Measurements from ENCODE around the gene BOC. TPM values are rescaled to one million over a fixed set of nuclear protein-coding genes. Genes with fewer than 3 reads are reported as not detected.

The BOC gene
- total and polyA plus RNA-seq, 2 of the 8 experiments (the other 6 are each of a cell fraction or from before 2014, with no cell fraction given) = 6.9 to 9.3 TPM

GRCh38 chr3:113258361-113258760 is 47.0 kb downstream of the BOC start:
- no peak overlapping the region for H2BK120ac ChIP-seq (replicated peaks; ENCODE audit: low read depth, low read length)
- H3K14ac ChIP-seq (ENCODE audit: insufficient read length) = no peak overlapping the region
- H4K5ac ChIP-seq (ENCODE audit: insufficient read length, low read depth, low read length) = no peak overlapping the region
- no peak overlapping the region for H3K4ac ChIP-seq (replicated peaks; ENCODE audit: insufficient read length, low read depth, low read length)
- H2AK5ac ChIP-seq (ENCODE audit: low read depth, low read length) = no peak overlapping the region
- no peak overlapping the region for H4K8ac ChIP-seq (ENCODE audit: extremely low read depth, insufficient read depth, low read length)
- H3K79me2 ChIP-seq (ENCODE audit: control insufficient read depth in 1 of 2, insufficient read depth in 2 of 2, low read length in 2 of 2) = no peaks in the 10 kb centered on the region
- no peak overlapping the region for H2AFZ ChIP-seq (ENCODE audit: low read length)
- no peak overlapping the region for H2BK20ac ChIP-seq (ENCODE audit: low read length)
- CTCF ChIA-PET (ENCODE audit: partially characterized antibody) = interaction anchor here (0.7 to 5.6 kb wide), 22 partner anchors 9 to 228 kb away, joined by 3 to 63 read pairs (median 4); no protein-coding TSS in a partner anchor
- H3K4me2 ChIP-seq (ENCODE audit: insufficient read depth in 1 of 2, low read depth in 2 of 2, low read length in 2 of 2) = no peak overlapping the region
- no peaks in the 10 kb centered on the region for H3K9me3 ChIP-seq (ENCODE audit: insufficient read depth in 2 of 2, low read depth in 1 of 2, low read length in 1 of 2)
- FAIRE-seq (no peak), DNase-seq (ENCODE audit: low read depth in 1 of 2, low spot score in 2 of 2) (no peak)
- POLR2A ChIA-PET (ENCODE audit: partially characterized antibody) = interaction anchor here (1.3 kb wide), 1 partner anchor 10 kb away, joined by 4 read pairs; no protein-coding TSS in a partner anchor
- peaks cover 0 to 10% (median 4%) of the 10 kb centered on the region in 4 experiments; a peak in 6 of 7 replicates for H3K4me1 ChIP-seq (replicated peaks in 1 of 4; ENCODE audit: control insufficient read depth in 3 of 4, insufficient read depth in 4 of 4, low read length in 3 of 4)
- H4K20me1 ChIP-seq (replicated peaks in 1 of 2; ENCODE audit: control insufficient read depth in 1 of 2, insufficient read depth in 2 of 2, low read length in 2 of 2) = peaks cover 0 to 2% of the 10 kb centered on the region in 2 experiments
- H3K23me2 ChIP-seq (ENCODE audit: low read depth, low read length) = no peaks in the 10 kb centered on the region
- no peak overlapping the region for H3K9ac ChIP-seq (replicated peaks in 1 of 4; ENCODE audit: extremely low read depth in 1 of 4, low read depth in 3 of 4, low read length in 3 of 4)
- H3K4me3 ChIP-seq (ENCODE audit: extremely low read depth in 1 of 4, insufficient read depth in 2 of 4, low read depth in 3 of 4, low read length in 4 of 4) = no peak overlapping the region
- no peak overlapping the region for H3K23ac ChIP-seq (ENCODE audit: insufficient read length)
- H3K36me3 ChIP-seq (ENCODE audit: control insufficient read depth in 2 of 4, insufficient read depth in 4 of 4, low read length in 3 of 4) = no peaks in the 10 kb centered on the region
- H3K27ac ChIP-seq (ENCODE audit: low read depth, low read length) = no peak overlapping the region
- H3K79me1 ChIP-seq (ENCODE audit: low read depth, low read length) = no peaks in the 10 kb centered on the region
- WGBS, 2 experiments (ENCODE audit: extremely low coverage in 1 of 2, insufficient coverage in 1 of 2, insufficient read length in 1 of 2, insufficient replicate concordance in 2 of 2, low coverage in 1 of 2, low lambda C conversion rate in 2 of 2, missing lambda C conversion rate in 1 of 2) = 91% methylated on average over 4 of the region's 4 CpGs; no CpG with 5 or more reads in 1 of the 2 experiments
- H3K18ac ChIP-seq (ENCODE audit: extremely low read depth, low read length) = no peak overlapping the region
- H2BK15ac ChIP-seq (ENCODE audit: low read length) = no peak overlapping the region
- H2BK12ac ChIP-seq (ENCODE audit: low read depth, low read length) = no peak overlapping the region
- no peak overlapping the region for H3K56ac ChIP-seq (replicated peaks; ENCODE audit: insufficient read length, low read depth, low read length)
- no peak overlapping the region for H2BK5ac ChIP-seq (ENCODE audit: low read depth, low read length)
- no peak overlapping the region for H4K91ac ChIP-seq (replicated peaks; ENCODE audit: insufficient read length, low read length)
- H3K27me3 ChIP-seq (replicated peaks in 1 of 4; ENCODE audit: control insufficient read depth in 3 of 4, extremely low read depth in 1 of 4, insufficient read depth in 3 of 4, low read length in 3 of 4) = no peaks in the 10 kb centered on the region
- peak in 2 of 3 experiments; percentile 9 to 11; a peak in 2 of 4 replicates for TF ChIP-seq CTCF (IDR thresholded peaks at IDR 0.05; ENCODE audit: control extremely low read depth in 1 of 3, insufficient read depth in 1 of 3, low read depth in 1 of 3, low read length in 3 of 3)
- TF ChIP-seq RAD21 (IDR thresholded peaks at IDR 0.05 in 1 of 2, conservative IDR thresholded peaks at IDR 0.05 in 1 of 2; ENCODE audit: low read depth in 2 of 2, low read length in 2 of 2) = peak in 1 of 2 experiments; percentile 27; a peak in 3 of 4 replicates
- no peak for TF ChIP-seq SIRT6 (IDR thresholded peaks at IDR 0.05; ENCODE audit: low read length)
